ENCODE measurements around the gene TIPRL. TPM values are rescaled to one million over a fixed set of nuclear protein-coding genes. Genes with fewer than 3 reads are reported as not detected.

The TIPRL gene
- total and polyA plus RNA-seq, 2 of the 8 experiments (the other 6 are each of a cell fraction or from before 2014, with no cell fraction given) = 8.1 to 27.4 TPM

GRCh38 chr1:168243636-168244212 lies 65.0 kb downstream of the TIPRL start:
- Histone ChIP-seq H2BK5ac (ENCODE audit: low read depth, low read length) (no peak overlapping the region; the same call in 1 of the 2 replicates), H3K18ac (ENCODE audit: extremely low read depth, low read length) (no peak overlapping the region), H3K23ac (ENCODE audit: insufficient read length) (no peak overlapping the region), H3K23me2 (ENCODE audit: low read depth, low read length) (no peaks in the 10 kb centered on the region), H2AK5ac (ENCODE audit: low read depth, low read length) (no peak overlapping the region), H3K27ac (ENCODE audit: low read depth, low read length) (no peak overlapping the region), H3K4ac (replicated peaks; ENCODE audit: insufficient read length, low read depth, low read length) (no peak overlapping the region), H4K8ac (ENCODE audit: extremely low read depth, insufficient read depth, low read length) (no peak overlapping the region), H3K4me3 (ENCODE audit: extremely low read depth in 1 of 4, insufficient read depth in 2 of 4, low read depth in 3 of 4, low read length in 4 of 4) (no peak overlapping the region), H3K79me1 (ENCODE audit: low read depth, low read length) (no peaks in the 10 kb centered on the region), H3K9ac (replicated peaks in 1 of 4; ENCODE audit: extremely low read depth in 1 of 4, low read depth in 3 of 4, low read length in 3 of 4) (no peak overlapping the region), H3K4me2 (ENCODE audit: insufficient read depth in 1 of 2, low read depth in 2 of 2, low read length in 2 of 2) (no peak overlapping the region), H2BK20ac (ENCODE audit: low read length) (no peak overlapping the region), H2BK12ac (ENCODE audit: low read depth, low read length) (no peak overlapping the region), H3K36me3 (ENCODE audit: control insufficient read depth in 2 of 4, insufficient read depth in 4 of 4, low read length in 3 of 4) (peaks cover 7 to 25% (median 10%) of the 10 kb centered on the region in 4 experiments; a peak in 7 of 8 replicates), H4K20me1 (replicated peaks in 1 of 2; ENCODE audit: control insufficient read depth in 1 of 2, insufficient read depth in 2 of 2, low read length in 2 of 2) (no peaks in the 10 kb centered on the region), H4K91ac (replicated peaks; ENCODE audit: insufficient read length, low read length) (no peak overlapping the region), H3K4me1 (replicated peaks in 1 of 4; ENCODE audit: control insufficient read depth in 3 of 4, insufficient read depth in 4 of 4, low read length in 3 of 4) (peaks cover 0 to 4% (median 1%) of the 10 kb centered on the region in 4 experiments; a peak in 2 of 7 replicates), H4K5ac (ENCODE audit: insufficient read length, low read depth, low read length) (no peak overlapping the region), H2AFZ (ENCODE audit: low read length) (no peak overlapping the region), H3K27me3 (replicated peaks in 1 of 4; ENCODE audit: control insufficient read depth in 3 of 4, extremely low read depth in 1 of 4, insufficient read depth in 3 of 4, low read length in 3 of 4) (no peaks in the 10 kb centered on the region), H3K79me2 (ENCODE audit: control insufficient read depth in 1 of 2, insufficient read depth in 2 of 2, low read length in 2 of 2) (no peaks in the 10 kb centered on the region), H3K56ac (replicated peaks; ENCODE audit: insufficient read length, low read depth, low read length) (no peak overlapping the region), H3K14ac (ENCODE audit: insufficient read length) (no peak overlapping the region), H3K9me3 (ENCODE audit: insufficient read depth in 2 of 2, low read depth in 1 of 2, low read length in 1 of 2) (no peaks in the 10 kb centered on the region), H2BK120ac (replicated peaks; ENCODE audit: low read depth, low read length) (no peak overlapping the region), H2BK15ac (ENCODE audit: low read length) (no peak overlapping the region)
- DNase-seq (ENCODE audit: low read depth in 1 of 2, low spot score in 2 of 2) (no peak), FAIRE-seq (no peak)
- ChIA-PET POLR2A (ENCODE audit: partially characterized antibody) (interaction anchor here (1.0 kb wide), 1 partner anchor 11 kb away, joined by 3 read pairs; no protein-coding TSS in a partner anchor), CTCF (ENCODE audit: partially characterized antibody) (interaction anchor here (0.6 to 1.6 kb wide), 6 partner anchors 8 to 183 kb away, joined by 3 to 10 read pairs (median 4); no protein-coding TSS in a partner anchor)
- 86% methylated on average over 3 of the region's 3 CpGs; no CpG with 5 or more reads in 1 of the 2 experiments for WGBS, 2 experiments (ENCODE audit: extremely low coverage in 1 of 2, insufficient coverage in 1 of 2, insufficient read length in 1 of 2, insufficient replicate concordance in 2 of 2, low coverage in 1 of 2, low lambda C conversion rate in 2 of 2, missing lambda C conversion rate in 1 of 2)
- TF ChIP-seq RBBP5 (IDR thresholded peaks at IDR 0.05; ENCODE audit: borderline replicate concordance, low read depth, low read length) (no peak), FOSL1 (IDR thresholded peaks at IDR 0.05; ENCODE audit: insufficient read depth, low read depth, low read length) (no peak), SIN3A (conservative IDR thresholded peaks at IDR 0.05 in 1 of 2, IDR thresholded peaks at IDR 0.05 in 1 of 2; ENCODE audit: low read depth in 1 of 2, low read length in 2 of 2) (no peak), SUZ12 (IDR thresholded peaks at IDR 0.05; ENCODE audit: low read length) (no peak), MAX (IDR thresholded peaks at IDR 0.05) (no peak), BACH1 (IDR thresholded peaks at IDR 0.05; ENCODE audit: low read length) (no peak), NRF1 (IDR thresholded peaks at IDR 0.05; ENCODE audit: low read depth, low read length) (no peak), ASH2L (IDR thresholded peaks at IDR 0.05; ENCODE audit: low read length) (no peak), POLR2AphosphoS5 (IDR thresholded peaks at IDR 0.05; ENCODE audit: low read depth, low read length) (no peak), CREB1 (IDR thresholded peaks at IDR 0.05) (no peak), ZNF274 (IDR thresholded peaks at IDR 0.05; ENCODE audit: borderline replicate concordance, extremely low read depth, low read length) (no peak), POU5F1 (IDR thresholded peaks at IDR 0.05; ENCODE audit: low read depth, low read length) (no peak), EZH2 (IDR thresholded peaks at IDR 0.05; ENCODE audit: low read depth, low read length, severe bottlenecking) (no peak), KDM4A (IDR thresholded peaks at IDR 0.05; ENCODE audit: low read depth, low read length, severe bottlenecking) (no peak)
